ENCODE measurements around the gene IGF2BP2. TPM values are rescaled to one million over a fixed set of nuclear protein-coding genes. Genes with fewer than 3 reads are reported as not detected.
"Not testable (repeated sequence)": the region's sequence is repeated elsewhere in the genome, so short reads cannot be mapped to it uniquely, and the experiment has no call there.

IGF2BP2 gene
- total RNA-seq, 4 donors from 2014 or later, result 5.1 to 29.8 (median 9.3) TPM

DNA sequence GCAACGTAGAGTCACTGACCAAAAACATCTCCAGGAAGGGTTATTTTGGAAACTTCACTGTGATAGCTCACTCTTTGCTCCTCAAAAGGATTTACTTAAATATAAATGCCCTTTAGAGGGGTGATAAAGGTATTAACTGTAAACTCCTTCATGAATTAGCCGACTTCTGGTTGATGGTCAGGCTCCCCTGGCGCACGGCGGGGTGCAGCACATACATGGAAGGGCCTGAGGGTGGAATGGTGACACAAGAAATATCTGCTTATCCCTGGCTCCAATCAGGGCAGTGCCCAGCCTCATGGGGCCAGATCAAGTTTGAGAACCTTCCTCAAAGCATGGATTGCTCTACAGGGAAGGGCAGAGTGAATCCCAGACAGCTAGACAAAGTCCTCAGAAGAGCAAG, 116.5 kb downstream of the IGF2BP2 start:
- intact Hi-C loops (cut with DNase I; ENCODE audit: low total_unique reads), result no loop called here
- no peak overlapping the region for H3K4me3 ChIP-seq (ENCODE audit: low read depth, poor library complexity, severe bottlenecking)
- WGBS, 2 donors, result 87 to 95% methylated on average over 5 of the region's 5 CpGs
- DNase-seq (ENCODE audit: low spot score in 2 of 2), result no peak
- no peak for TF ChIP-seq POLR2A (IDR thresholded peaks at IDR 0.05)
- TF ChIP-seq, protein P1, sequence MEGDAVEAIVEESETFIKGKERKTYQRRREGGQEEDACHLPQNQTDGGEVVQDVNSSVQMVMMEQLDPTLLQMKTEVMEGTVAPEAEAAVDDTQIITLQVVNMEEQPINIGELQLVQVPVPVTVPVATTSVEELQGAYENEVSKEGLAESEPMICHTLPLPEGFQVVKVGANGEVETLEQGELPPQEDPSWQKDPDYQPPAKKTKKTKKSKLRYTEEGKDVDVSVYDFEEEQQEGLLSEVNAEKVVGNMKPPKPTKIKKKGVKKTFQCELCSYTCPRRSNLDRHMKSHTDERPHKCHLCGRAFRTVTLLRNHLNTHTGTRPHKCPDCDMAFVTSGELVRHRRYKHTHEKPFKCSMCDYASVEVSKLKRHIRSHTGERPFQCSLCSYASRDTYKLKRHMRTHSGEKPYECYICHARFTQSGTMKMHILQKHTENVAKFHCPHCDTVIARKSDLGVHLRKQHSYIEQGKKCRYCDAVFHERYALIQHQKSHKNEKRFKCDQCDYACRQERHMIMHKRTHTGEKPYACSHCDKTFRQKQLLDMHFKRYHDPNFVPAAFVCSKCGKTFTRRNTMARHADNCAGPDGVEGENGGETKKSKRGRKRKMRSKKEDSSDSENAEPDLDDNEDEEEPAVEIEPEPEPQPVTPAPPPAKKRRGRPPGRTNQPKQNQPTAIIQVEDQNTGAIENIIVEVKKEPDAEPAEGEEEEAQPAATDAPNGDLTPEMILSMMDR (IDR thresholded peaks at IDR 0.05), result no peak

DNA sequence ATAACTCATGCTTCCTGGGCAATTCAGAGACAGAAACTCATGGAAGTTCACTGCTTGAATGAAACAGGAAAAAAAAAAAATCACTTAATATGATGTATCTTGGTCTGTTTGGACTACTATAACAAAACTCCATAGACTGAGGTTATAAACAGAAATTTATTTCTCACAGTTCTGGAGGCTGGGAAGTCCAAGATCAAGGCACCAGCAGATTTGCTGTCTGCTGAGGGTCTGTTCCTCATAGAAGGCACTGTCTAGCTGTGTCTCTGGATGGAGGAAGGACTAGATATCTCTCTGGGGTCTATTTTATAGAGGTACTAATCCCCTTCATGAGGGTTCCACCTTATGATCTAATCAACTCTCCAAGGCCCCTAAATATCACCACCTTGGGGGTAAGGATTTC, 119.3 kb downstream of the IGF2BP2 start:
- intact Hi-C loops (cut with DNase I; ENCODE audit: low total_unique reads), result no loop called here
- H3K4me3 ChIP-seq (ENCODE audit: low read depth, poor library complexity, severe bottlenecking), result no peak overlapping the region
- DNase-seq (ENCODE audit: low spot score in 2 of 2), result no peak
- TF ChIP-seq, protein P1 (IDR thresholded peaks at IDR 0.05), result no peak
- no peak for TF ChIP-seq POLR2A (IDR thresholded peaks at IDR 0.05)

DNA sequence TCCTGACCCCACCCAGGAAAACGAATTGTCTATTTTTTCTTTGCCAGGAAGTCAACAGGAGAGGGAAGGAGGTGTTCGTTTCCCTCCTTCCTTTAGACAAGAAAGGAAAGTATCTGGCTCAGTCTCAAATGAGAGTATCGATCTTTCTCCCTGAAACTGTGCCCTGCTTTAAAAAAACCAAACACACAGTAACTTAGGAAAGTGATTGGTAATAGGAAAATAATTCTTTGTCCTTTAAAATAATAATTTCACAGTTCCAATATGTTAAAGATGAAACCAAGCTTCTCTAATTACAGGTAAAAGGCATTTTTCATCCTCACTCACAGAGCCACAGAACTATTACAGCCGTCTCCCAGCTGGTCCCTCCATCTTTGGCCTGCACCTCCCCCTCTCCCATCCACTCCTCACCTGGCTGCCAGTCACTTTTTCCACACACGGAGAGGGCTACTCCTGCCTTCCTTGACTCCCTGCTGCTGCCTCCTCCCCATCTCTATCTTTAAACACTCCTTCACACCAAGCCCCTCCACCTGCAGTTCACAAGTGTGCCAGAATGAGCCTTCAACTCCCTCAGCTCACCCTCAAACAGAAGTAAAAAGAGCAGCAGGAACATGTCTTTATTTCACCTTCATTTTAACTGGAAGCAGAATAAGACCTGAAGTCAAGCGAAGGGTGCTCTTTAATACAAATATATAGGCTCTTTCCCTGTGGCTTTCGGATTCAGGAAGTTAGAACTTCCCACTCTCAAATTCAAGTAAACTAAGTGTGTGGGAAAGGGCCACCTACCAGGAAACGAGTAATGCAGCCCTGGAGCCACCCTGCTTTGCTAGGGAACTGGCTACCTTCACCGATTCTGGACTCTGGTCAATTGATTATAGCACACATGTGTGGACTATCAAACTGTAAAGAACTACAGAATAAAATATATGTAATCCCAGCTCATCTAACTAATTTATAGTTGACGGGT, 122.3 kb downstream of the IGF2BP2 start:
- WGBS, 2 donors, result 45 to 54% methylated on average over 10 of the region's 10 CpGs
- H3K4me3 ChIP-seq (ENCODE audit: low read depth, poor library complexity, severe bottlenecking), result no peak overlapping the region
- TF ChIP-seq POLR2A (IDR thresholded peaks at IDR 0.05), result no peak
- TF ChIP-seq, protein P1 (IDR thresholded peaks at IDR 0.05), result no peak
- intact Hi-C loops (cut with DNase I; ENCODE audit: low total_unique reads), result no loop called here
- no peak for DNase-seq (ENCODE audit: low spot score in 2 of 2)

DNA sequence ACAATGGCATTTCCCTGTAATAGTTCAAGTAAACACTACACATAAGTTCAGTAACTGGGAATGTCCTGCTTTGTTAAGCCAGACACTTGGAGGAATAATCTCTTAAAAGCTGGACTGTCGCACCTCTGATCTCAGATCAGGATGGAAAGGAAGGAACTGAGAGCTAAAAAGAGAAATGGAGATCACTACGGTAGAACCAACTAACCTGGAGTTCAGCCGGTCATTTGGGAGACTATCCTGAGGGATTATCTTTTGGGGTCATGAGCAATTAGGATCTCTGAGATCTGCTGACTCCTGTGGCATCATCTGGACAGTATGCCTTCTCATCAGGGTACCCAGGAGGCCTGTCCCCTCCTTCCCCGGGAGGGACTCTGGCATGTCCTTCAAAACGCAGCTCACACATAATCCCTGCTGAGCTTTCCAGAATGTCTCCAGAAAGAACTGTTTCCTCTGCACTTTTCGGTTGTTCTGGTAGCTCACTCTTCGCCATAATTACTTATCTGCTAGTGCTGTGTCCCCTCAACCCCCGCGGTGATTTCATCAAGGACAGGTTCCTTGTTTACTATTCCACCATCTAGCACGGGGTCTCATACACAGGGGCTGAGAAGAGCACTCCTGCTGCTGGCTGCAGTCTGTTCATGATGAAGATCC, 123.1 kb downstream of the IGF2BP2 start:
- H3K4me3 ChIP-seq (ENCODE audit: low read depth, poor library complexity, severe bottlenecking), result no peak overlapping the region
- intact Hi-C loops (cut with DNase I; ENCODE audit: low total_unique reads), result no loop called here
- TF ChIP-seq, protein P1 (IDR thresholded peaks at IDR 0.05), result no peak
- TF ChIP-seq POLR2A (IDR thresholded peaks at IDR 0.05), result no peak
- 66 to 67% methylated on average over 10 of the region's 10 CpGs for WGBS, 2 donors
- no peak for DNase-seq (ENCODE audit: low spot score in 2 of 2)

DNA sequence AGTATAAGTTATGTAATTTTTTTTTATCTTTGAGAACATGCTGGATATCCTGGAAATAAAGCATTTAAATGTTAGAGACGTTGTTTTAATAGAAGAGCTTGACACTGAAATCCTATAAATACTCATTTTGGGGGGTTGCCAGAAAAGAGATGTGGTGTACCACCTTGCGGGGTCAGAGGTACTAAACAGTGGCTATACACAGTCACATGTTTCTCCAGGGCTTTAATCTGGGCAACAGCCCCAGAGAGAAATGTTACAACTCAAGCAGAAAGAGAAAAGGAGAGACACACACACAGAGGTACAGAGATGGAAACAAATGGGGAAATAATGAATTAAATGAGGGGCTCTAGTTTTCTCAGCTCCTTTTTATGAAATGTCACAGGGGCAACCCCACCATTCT, 124.9 kb downstream of the IGF2BP2 start:
- no peak for DNase-seq (ENCODE audit: low spot score in 2 of 2)
- H3K4me3 ChIP-seq (ENCODE audit: low read depth, poor library complexity, severe bottlenecking), result no peak overlapping the region
- 77 to 81% methylated on average over 2 of the region's 2 CpGs for WGBS, 2 donors
- intact Hi-C loops (cut with DNase I; ENCODE audit: low total_unique reads), result no loop called here
- no peak for TF ChIP-seq POLR2A (IDR thresholded peaks at IDR 0.05)

DNA sequence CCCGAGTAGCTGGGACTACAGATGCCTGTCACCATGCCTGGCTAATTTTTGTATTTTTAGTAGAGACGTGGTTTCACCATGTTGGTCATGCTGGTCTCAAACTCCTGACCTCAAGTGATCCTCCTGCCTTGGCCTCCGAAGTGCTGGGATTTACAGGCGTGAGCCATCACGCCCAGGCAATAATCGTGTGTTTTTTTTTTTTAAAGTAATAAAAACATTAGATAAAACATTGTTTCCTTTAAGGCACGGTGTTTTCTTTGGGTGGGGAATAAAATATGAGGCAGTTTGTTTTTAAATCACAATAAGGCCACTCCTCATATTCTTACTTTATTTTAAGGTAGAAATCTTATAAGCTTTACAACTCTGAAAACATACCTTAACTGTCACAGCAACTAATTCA, 127.6 kb downstream of the IGF2BP2 start:
- DNase-seq (ENCODE audit: low spot score in 2 of 2); H3K4me3 ChIP-seq (ENCODE audit: low read depth, poor library complexity, severe bottlenecking); intact Hi-C loops (cut with DNase I; ENCODE audit: low total_unique reads): not testable (repeated sequence)
- WGBS, 2 donors, result 83 to 84% methylated on average over 7 of the region's 7 CpGs

Data from lower leg skin (tissue), 4 donors.